AG20443 (cell line): Measurements from ENCODE around the gene VWA3A.
A peak's percentile ranks its signal among the peaks of the same experiment; 100 is the strongest.

Experiments used
- DNase-seq: peaks from one replicate; pipeline ENCODE4 v3.0.0; 2012; ENCODE audit warnings: low spot score, mixed read lengths

Gene VWA3A

DNA sequence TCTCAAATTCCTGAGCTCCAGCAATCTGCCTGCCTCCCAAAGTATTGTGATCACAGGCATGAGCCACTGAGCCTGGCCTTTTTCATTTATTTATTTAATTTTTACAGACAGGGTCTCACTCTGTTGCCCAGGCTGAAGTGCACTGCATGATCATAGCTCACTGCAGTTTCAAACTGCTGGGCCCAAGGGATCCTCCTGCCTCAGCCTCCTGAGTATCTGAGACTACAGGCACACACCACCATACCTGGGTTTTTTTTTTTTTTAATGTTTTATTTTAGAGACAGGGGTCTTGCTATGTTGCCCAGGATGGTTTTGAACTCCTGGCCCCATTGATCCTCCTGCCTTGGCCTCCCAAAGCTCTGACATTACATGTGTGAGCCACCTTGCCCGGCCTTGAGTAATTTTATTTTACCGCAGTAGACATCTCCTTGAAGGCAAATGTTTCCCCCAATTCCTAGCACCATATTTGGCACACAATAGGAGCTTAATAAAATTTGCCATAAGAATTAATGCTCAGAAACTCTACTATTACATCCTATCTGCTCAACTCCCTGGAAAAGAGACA is 111.8 kb downstream of the VWA3A start:
- no peak for DNase-seq

DNA sequence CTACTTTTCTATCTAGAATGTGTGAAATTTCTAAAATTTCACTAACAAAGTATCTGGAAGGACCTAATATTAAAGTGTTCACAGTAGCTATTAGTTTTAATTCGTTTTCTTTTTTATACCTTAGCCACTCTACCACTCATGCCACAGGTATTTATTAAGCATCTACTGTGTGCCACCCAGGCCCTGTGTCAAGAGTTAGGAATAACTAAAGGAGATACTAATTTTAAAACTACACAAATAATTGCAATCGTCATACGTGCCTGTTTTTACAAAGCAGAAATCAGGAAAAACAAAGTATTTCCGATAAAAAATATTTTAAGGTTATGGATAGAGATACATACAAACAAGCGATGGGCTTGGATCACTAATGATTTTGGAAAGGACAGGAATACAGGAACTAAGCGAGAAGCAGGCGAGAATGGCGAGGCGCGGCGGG is 113.3 kb downstream of the VWA3A start:
- DNase-seq = no peak

DNA sequence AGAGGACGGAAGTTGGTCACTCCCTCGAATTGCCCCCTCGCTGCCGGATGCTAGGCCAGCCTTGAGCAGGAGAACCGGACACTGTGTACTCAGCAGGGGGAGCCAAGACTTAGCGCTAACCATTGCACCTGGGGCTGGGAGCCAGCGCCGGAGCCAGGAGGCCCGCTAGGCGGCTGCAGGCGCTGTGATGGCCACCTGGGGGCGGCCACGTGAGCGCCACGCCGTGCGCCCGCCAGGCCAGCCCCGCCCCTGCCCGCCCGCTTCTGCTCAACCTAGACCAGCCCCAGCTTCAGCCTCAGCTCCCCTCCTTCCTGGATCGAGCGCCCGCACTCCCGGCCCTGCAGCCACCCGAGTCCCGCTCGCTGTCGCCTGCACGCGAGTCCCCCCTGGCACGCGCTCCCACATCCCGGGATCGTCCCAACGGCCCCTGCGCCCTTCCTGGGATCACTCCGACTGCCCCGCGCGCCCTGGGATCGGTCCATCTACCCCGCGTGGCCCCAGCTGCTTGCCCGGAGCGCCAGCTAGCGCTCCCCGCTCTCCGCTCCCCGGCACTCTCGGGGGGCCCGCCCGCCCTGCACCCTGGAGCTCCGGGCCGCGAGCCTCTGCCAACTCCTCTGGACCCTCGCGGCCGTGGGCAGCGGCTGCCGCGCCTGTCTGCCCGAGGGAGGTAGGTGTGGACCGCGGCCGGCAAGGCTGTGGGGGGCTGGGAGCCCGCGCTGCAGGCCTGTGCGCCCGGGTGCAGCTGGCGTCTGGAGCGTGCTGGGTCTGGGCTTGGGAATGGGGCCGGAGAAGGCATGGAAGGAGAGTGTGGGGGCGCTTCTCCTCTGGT is 113.9 kb downstream of the VWA3A start, which contains the start of gene EEF2K:
EEF2K (plus strand) TSS at position 266 of the 829 bp plus-strand sequence. CDS start 19,452 bp downstream, outside the sequence.
- DNase-seq = peak; percentile 96
